Measurements from ENCODE around the gene ERG.

Gene ERG

GRCh38 chr21:38474124-38474523, 24.2 kb downstream of the ERG start:
- Mint-ChIP-seq H3K27ac (no peak overlapping the region), H3K4me1 (ENCODE audit: low read depth) (peaks cover 5% of the 10 kb centered on the region), H3K27me3 (peaks cover 76% of the 10 kb centered on the region), H3K9me3 (no peaks in the 10 kb centered on the region), H3K36me3 (ENCODE audit: low read depth) (no peaks in the 10 kb centered on the region), H3K4me3 (no peak overlapping the region)
- no peak for DNase-seq

- Mint-ChIP-seq H3K27me3 (peaks cover 65% of the 10 kb centered on the region), H3K4me3 (no peak overlapping the region), H3K4me1 (ENCODE audit: low read depth) (no peaks in the 10 kb centered on the region), H3K9me3 (no peaks in the 10 kb centered on the region), H3K27ac (no peak overlapping the region), H3K36me3 (ENCODE audit: low read depth) (no peaks in the 10 kb centered on the region)
- DNase-seq: no peak
These were observed 25.7 kb downstream of the ERG start for GRCh38 chr21:38472412-38473108.

- Mint-ChIP-seq H3K4me1 (ENCODE audit: low read depth) (no peaks in the 10 kb centered on the region), H3K36me3 (ENCODE audit: low read depth) (no peaks in the 10 kb centered on the region), H3K27ac (no peak overlapping the region), H3K4me3 (no peak overlapping the region), H3K27me3 (peaks cover 65% of the 10 kb centered on the region), H3K9me3 (no peaks in the 10 kb centered on the region)
- no peak for DNase-seq
These were observed 26.5 kb downstream of the ERG start for GRCh38 chr21:38471766-38472165.

GRCh38 chr21:38470755-38471154, 27.5 kb downstream of the ERG start:
- Mint-ChIP-seq H3K4me3 (no peak overlapping the region), H3K4me1 (ENCODE audit: low read depth) (no peaks in the 10 kb centered on the region), H3K36me3 (ENCODE audit: low read depth) (no peaks in the 10 kb centered on the region), H3K9me3 (no peaks in the 10 kb centered on the region), H3K27ac (no peak overlapping the region), H3K27me3 (peaks cover 59% of the 10 kb centered on the region)
- DNase-seq: no peak

GRCh38 chr21:38469642-38470041, 28.6 kb downstream of the ERG start:
- Mint-ChIP-seq H3K27ac (no peak overlapping the region), H3K4me1 (ENCODE audit: low read depth) (no peaks in the 10 kb centered on the region), H3K4me3 (no peak overlapping the region), H3K9me3 (no peaks in the 10 kb centered on the region), H3K27me3 (peaks cover 53% of the 10 kb centered on the region), H3K36me3 (ENCODE audit: low read depth) (no peaks in the 10 kb centered on the region)
- DNase-seq: no peak

- H3K27ac Mint-ChIP-seq: no peak overlapping the region
- no peak for DNase-seq
- H3K4me3 Mint-ChIP-seq: no peak overlapping the region
- H3K36me3 Mint-ChIP-seq (ENCODE audit: low read depth): no peaks in the 10 kb centered on the region
- H3K27me3 Mint-ChIP-seq: peaks cover 48% of the 10 kb centered on the region
- no peaks in the 10 kb centered on the region for H3K9me3 Mint-ChIP-seq
- no peaks in the 10 kb centered on the region for H3K4me1 Mint-ChIP-seq (ENCODE audit: low read depth)
These were observed 29.3 kb downstream of the ERG start for GRCh38 chr21:38468989-38469388.

- Mint-ChIP-seq H3K4me3 (no peak overlapping the region), H3K27ac (no peak overlapping the region)
These were observed 30.4 kb downstream of the ERG start for GRCh38 chr21:38467911-38468310.

GRCh38 chr21:38467374-38467773, 30.9 kb downstream of the ERG start:
- H3K36me3 Mint-ChIP-seq (ENCODE audit: low read depth): no peaks in the 10 kb centered on the region
- no peak overlapping the region for H3K4me3 Mint-ChIP-seq
- H3K4me1 Mint-ChIP-seq (ENCODE audit: low read depth): no peaks in the 10 kb centered on the region
- no peak overlapping the region for H3K27ac Mint-ChIP-seq
- peaks cover 33% of the 10 kb centered on the region for H3K27me3 Mint-ChIP-seq
- no peaks in the 10 kb centered on the region for H3K9me3 Mint-ChIP-seq
- DNase-seq: no peak

More at GRCh38 chr21:38467911-38468310, 30.4 kb downstream of the ERG start:
- Mint-ChIP-seq H3K9me3 (no peaks in the 10 kb centered on the region), H3K36me3 (ENCODE audit: low read depth) (no peaks in the 10 kb centered on the region), H3K4me1 (ENCODE audit: low read depth) (no peaks in the 10 kb centered on the region), H3K27me3 (peaks cover 38% of the 10 kb centered on the region)
- DNase-seq: no peak

- H3K27me3 Mint-ChIP-seq: peaks cover 6% of the 10 kb centered on the region
- H3K36me3 Mint-ChIP-seq (ENCODE audit: low read depth): no peaks in the 10 kb centered on the region
- DNase-seq: no peak
- no peak overlapping the region for H3K27ac Mint-ChIP-seq
- no peaks in the 10 kb centered on the region for H3K4me1 Mint-ChIP-seq (ENCODE audit: low read depth)
- no peaks in the 10 kb centered on the region for H3K9me3 Mint-ChIP-seq
- H3K4me3 Mint-ChIP-seq: no peak overlapping the region
These were observed 38.0 kb downstream of the ERG start for GRCh38 chr21:38460171-38460742.

- no peak overlapping the region for H3K4me3 Mint-ChIP-seq
- no peak for DNase-seq
- H3K9me3 Mint-ChIP-seq: no peaks in the 10 kb centered on the region
- H3K27ac Mint-ChIP-seq: no peak overlapping the region
- H3K27me3 Mint-ChIP-seq: peaks cover under 1% of the 10 kb centered on the region
- H3K4me1 Mint-ChIP-seq (ENCODE audit: low read depth): no peaks in the 10 kb centered on the region
- H3K36me3 Mint-ChIP-seq (ENCODE audit: low read depth): no peaks in the 10 kb centered on the region
These were observed 38.8 kb downstream of the ERG start for GRCh38 chr21:38459490-38459889.

GRCh38 chr21:38455403-38455802, 42.9 kb downstream of the ERG start:
- Mint-ChIP-seq H3K9me3 (no peaks in the 10 kb centered on the region), H3K36me3 (ENCODE audit: low read depth) (no peaks in the 10 kb centered on the region), H3K4me1 (ENCODE audit: low read depth) (no peaks in the 10 kb centered on the region), H3K27ac (no peak overlapping the region), H3K4me3 (no peak overlapping the region), H3K27me3 (no peaks in the 10 kb centered on the region)
- DNase-seq: no peak

- Mint-ChIP-seq H3K36me3 (ENCODE audit: low read depth) (no peaks in the 10 kb centered on the region), H3K4me1 (ENCODE audit: low read depth) (no peaks in the 10 kb centered on the region), H3K27ac (no peak overlapping the region), H3K4me3 (no peak overlapping the region), H3K27me3 (no peaks in the 10 kb centered on the region), H3K9me3 (no peaks in the 10 kb centered on the region)
- DNase-seq: no peak
These were observed 43.6 kb downstream of the ERG start for GRCh38 chr21:38454702-38455101.

- no peaks in the 10 kb centered on the region for H3K4me1 Mint-ChIP-seq (ENCODE audit: low read depth)
- DNase-seq: no peak
- no peaks in the 10 kb centered on the region for H3K9me3 Mint-ChIP-seq
- no peaks in the 10 kb centered on the region for H3K36me3 Mint-ChIP-seq (ENCODE audit: low read depth)
- no peak overlapping the region for H3K27ac Mint-ChIP-seq
- H3K4me3 Mint-ChIP-seq: no peak overlapping the region
- no peaks in the 10 kb centered on the region for H3K27me3 Mint-ChIP-seq
These were observed 44.1 kb downstream of the ERG start for GRCh38 chr21:38454161-38454560.

GRCh38 chr21:38448671-38449385, 49.4 kb downstream of the ERG start:
- no peaks in the 10 kb centered on the region for H3K27me3 Mint-ChIP-seq
- no peaks in the 10 kb centered on the region for H3K4me1 Mint-ChIP-seq (ENCODE audit: low read depth)
- H3K9me3 Mint-ChIP-seq: no peaks in the 10 kb centered on the region
- DNase-seq: no peak
- H3K27ac Mint-ChIP-seq: no peak overlapping the region
- H3K4me3 Mint-ChIP-seq: no peak overlapping the region
- H3K36me3 Mint-ChIP-seq (ENCODE audit: low read depth): no peaks in the 10 kb centered on the region

- Mint-ChIP-seq H3K4me3 (no peak overlapping the region), H3K27ac (no peak overlapping the region), H3K27me3 (no peaks in the 10 kb centered on the region), H3K36me3 (ENCODE audit: low read depth) (no peaks in the 10 kb centered on the region), H3K9me3 (no peaks in the 10 kb centered on the region), H3K4me1 (ENCODE audit: low read depth) (no peaks in the 10 kb centered on the region)
- DNase-seq: no peak
These were observed 50.7 kb downstream of the ERG start for GRCh38 chr21:38447611-38448010.
